Esophagus (tissue), 2 donors: ENCODE results near the gene GAS2L2. TPM values are rescaled to one million over a fixed set of nuclear protein-coding genes. Genes with fewer than 3 reads are reported as not detected.

Experiments used
- H3K27ac ChIP-seq, 2 donors: one replicate each; pipeline ENCODE4 v1.5.1; 2013; ENCODE audit warnings: low read depth in 2 of 2, mild to moderate bottlenecking in 2 of 2, inconsistent platforms in 1 of 2, low read length in 1 of 2, moderate library complexity in 1 of 2
- H3K27me3 ChIP-seq, 2 donors: one replicate each; pipeline ENCODE4 v1.6.1; 2013; ENCODE audit warnings: low read length in 2 of 2, control low read depth in 1 of 2, mild to moderate bottlenecking in 1 of 2; ENCODE audit not compliant: insufficient read depth in 2 of 2, control insufficient read depth in 1 of 2
- H3K36me3 ChIP-seq, 2 donors: one replicate each; pipeline ENCODE4 v1.6.1; 2013; ENCODE audit warnings: low read length in 1 of 2; ENCODE audit not compliant: control insufficient read depth in 2 of 2, insufficient read depth in 2 of 2
- H3K4me1 ChIP-seq, 2 donors: one replicate each; pipeline ENCODE4 v1.6.1; 2013; ENCODE audit warnings: low read length in 1 of 2; ENCODE audit not compliant: control insufficient read depth in 2 of 2, insufficient read depth in 2 of 2
- H3K4me3 ChIP-seq, 2 donors: one replicate each; pipeline ENCODE4 v1.5.1; 2013; ENCODE audit warnings: low read length in 2 of 2, mild to moderate bottlenecking in 2 of 2, low read depth in 1 of 2, moderate library complexity in 1 of 2
- H3K9me3 ChIP-seq, 2 donors: one replicate each; pipeline ENCODE4 v1.6.1; 2013; ENCODE audit warnings: mild to moderate bottlenecking in 2 of 2, low read depth in 1 of 2, low read length in 1 of 2, moderate library complexity in 1 of 2; ENCODE audit not compliant: control insufficient read depth in 2 of 2, insufficient read depth in 1 of 2
- WGBS, 2 donors: extraction: QIAGEN DNeasy Blood & Tissue Kit; methylation state at CpG; one replicate each; pipeline ENCODE4 v1.1.7; 2013; 5-methylcytosine and 5-hydroxymethylcytosine counted together
- polyA plus RNA-seq, 2 donors: library from polyadenylated mRNA; stranded (reverse); fragments of 200-250 nt; gene quantifications; one replicate each; pipeline ENCODE4 v1.2.3, GENCODE V29; 2013
- donor health status: healthy with polysubstance abuse.
- donor health status: Bipolar disorder and iron deficiency.

GAS2L2 gene
- polyA plus RNA-seq, 2 donors = 0.01 to 0.08 TPM

- Histone ChIP-seq H3K36me3 (no peaks in the 10 kb centered on the region), H3K9me3 (peaks cover 0 to 6% of the 10 kb centered on the region in 2 donors), H3K27me3 (peaks cover 0 to 10% of the 10 kb centered on the region in 2 donors), H3K27ac (no peak overlapping the region), H3K4me1 (peaks cover 5 to 9% of the 10 kb centered on the region in 2 donors), H3K4me3 (peak overlapping the region in 1 of 2 donors; percentile 17)
- 17 to 18% methylated on average over 67 to 73 of the region's 73 CpGs for WGBS, 2 donors
Measured at GRCh38 chr17:35740997-35741931, 11.8 kb downstream of the GAS2L2 start.

GRCh38 chr17:35740216-35740615, 12.8 kb downstream of the GAS2L2 start:
- H3K27me3 ChIP-seq = peaks cover 0 to 10% of the 10 kb centered on the region in 2 donors
- no peak overlapping the region for H3K4me3 ChIP-seq
- H3K4me1 ChIP-seq = peaks cover 5 to 9% of the 10 kb centered on the region in 2 donors
- H3K36me3 ChIP-seq = no peaks in the 10 kb centered on the region
- H3K27ac ChIP-seq = no peak overlapping the region
- WGBS, 2 donors = 85 to 90% methylated on average over 7 of the region's 7 CpGs
- peaks cover 0 to 6% of the 10 kb centered on the region in 2 donors for H3K9me3 ChIP-seq

GRCh38 chr17:35738519-35739133, 14.4 kb downstream of the GAS2L2 start:
- no peak overlapping the region for H3K4me3 ChIP-seq
- H3K4me1 ChIP-seq = peaks cover 5 to 9% of the 10 kb centered on the region in 2 donors
- 82 to 88% methylated on average over 5 of the region's 5 CpGs for WGBS, 2 donors
- no peak overlapping the region for H3K27ac ChIP-seq
- H3K36me3 ChIP-seq = no peaks in the 10 kb centered on the region
- peaks cover 0 to 6% of the 10 kb centered on the region in 2 donors for H3K9me3 ChIP-seq
- H3K27me3 ChIP-seq = peaks cover 0 to 10% of the 10 kb centered on the region in 2 donors

GRCh38 chr17:35736236-35736635, 16.8 kb downstream of the GAS2L2 start:
- H3K36me3 ChIP-seq = no peaks in the 10 kb centered on the region
- peaks cover 0 to 7% of the 10 kb centered on the region in 2 donors for H3K27me3 ChIP-seq
- H3K4me3 ChIP-seq = no peak overlapping the region
- WGBS, 2 donors = 89 to 92% methylated on average over 5 of the region's 5 CpGs
- H3K4me1 ChIP-seq = peaks cover 7 to 12% of the 10 kb centered on the region in 2 donors
- no peak overlapping the region for H3K27ac ChIP-seq
- H3K9me3 ChIP-seq = peaks cover 0 to 6% of the 10 kb centered on the region in 2 donors

GRCh38 chr17:35735036-35735805, 17.8 kb downstream of the GAS2L2 start:
- Histone ChIP-seq H3K27ac (no peak overlapping the region), H3K4me3 (no peak overlapping the region), H3K36me3 (no peaks in the 10 kb centered on the region), H3K9me3 (no peaks in the 10 kb centered on the region), H3K4me1 (peaks cover 5 to 11% of the 10 kb centered on the region in 2 donors), H3K27me3 (no peaks in the 10 kb centered on the region)
- 80 to 86% methylated on average over 29 of the region's 29 CpGs for WGBS, 2 donors

- Histone ChIP-seq H3K27me3 (no peaks in the 10 kb centered on the region), H3K36me3 (no peaks in the 10 kb centered on the region), H3K9me3 (no peaks in the 10 kb centered on the region), H3K27ac (no peak overlapping the region), H3K4me3 (no peak overlapping the region), H3K4me1 (peaks cover 5 to 11% of the 10 kb centered on the region in 2 donors)
- WGBS, 2 donors = 83 to 86% methylated on average over 7 of the region's 7 CpGs
Measured at GRCh38 chr17:35734396-35734795, 18.6 kb downstream of the GAS2L2 start.

- no peak overlapping the region for H3K27ac ChIP-seq
- H3K9me3 ChIP-seq = no peaks in the 10 kb centered on the region
- H3K27me3 ChIP-seq = no peaks in the 10 kb centered on the region
- H3K4me1 ChIP-seq = peaks cover 5 to 12% of the 10 kb centered on the region in 2 donors
- no peak overlapping the region for H3K4me3 ChIP-seq
- no peaks in the 10 kb centered on the region for H3K36me3 ChIP-seq
- 70 to 80% methylated on average over 6 of the region's 6 CpGs for whole genome bisulfite sequencing, 2 donors
Measured at GRCh38 chr17:35733366-35733765, 19.7 kb downstream of the GAS2L2 start.

- 78 to 79% methylated on average over 1 of the region's 1 CpG for WGBS, 2 donors
- Histone ChIP-seq H3K27ac (no peak overlapping the region), H3K36me3 (no peaks in the 10 kb centered on the region), H3K9me3 (no peaks in the 10 kb centered on the region), H3K27me3 (no peaks in the 10 kb centered on the region), H3K4me1 (peaks cover 5 to 13% of the 10 kb centered on the region in 2 donors), H3K4me3 (no peak overlapping the region)
Measured at GRCh38 chr17:35732806-35733136, 20.3 kb downstream of the GAS2L2 start.
